HepG2 (cell line): ENCODE measurements around the gene SNAI3. TPM values are rescaled to one million over a fixed set of nuclear protein-coding genes. Genes with fewer than 3 reads are reported as not detected.

Experiments used
- CEBPG ChIP-seq: IDR thresholded peaks from 2 replicates; pipeline ENCODE4 v1.6.1; 2016
- DMTF1 ChIP-seq: sonication (generic); formaldehyde crosslinking; IDR thresholded peaks from 2 replicates; pipeline ENCODE4 v1.4.0; 2020; ENCODE audit warnings: mild to moderate bottlenecking, missing genetic modification reagents
- KAT7 ChIP-seq: IDR thresholded peaks from 2 replicates; pipeline ENCODE4 v1.6.1; 2018; ENCODE audit warnings: borderline replicate concordance, missing compliant biosample characterization
- MXD4 ChIP-seq: IDR thresholded peaks from 2 replicates; pipeline ENCODE4 v1.6.1; 2016; ENCODE audit warnings: mild to moderate bottlenecking, missing biosample characterization, missing genetic modification reagents
- RELA ChIP-seq: sonication (generic); formaldehyde crosslinking; IDR thresholded peaks from 2 replicates; pipeline ENCODE4 v1.4.0; 2020; ENCODE audit warnings: missing genetic modification reagents
- RXRA ChIP-seq: sonication (generic); formaldehyde crosslinking; IDR thresholded peaks from 2 replicates; pipeline ENCODE4 v1.5.1; 2020; ENCODE audit warnings: missing genetic modification reagents
- SP2 ChIP-seq: sonication (generic); formaldehyde crosslinking; IDR thresholded peaks from 2 replicates; pipeline ENCODE4 v1.5.1; 2020; ENCODE audit warnings: mild to moderate bottlenecking, missing genetic modification reagents
- STAT5B ChIP-seq: sonication (generic); formaldehyde crosslinking; IDR thresholded peaks from 2 replicates; pipeline ENCODE4 v1.4.0; 2020; ENCODE audit warnings: missing genetic modification reagents
- ZBTB3 ChIP-seq: sonication (generic); formaldehyde crosslinking; IDR thresholded peaks from 2 replicates; pipeline ENCODE4 v1.4.0; 2020; ENCODE audit warnings: low read depth, mild to moderate bottlenecking, moderate library complexity, missing genetic modification reagents, borderline replicate concordance
- ZFP90 ChIP-seq: sonication (generic); formaldehyde crosslinking; IDR thresholded peaks from 2 replicates; pipeline ENCODE4 v1.8.0; 2022; ENCODE audit warnings: missing genetic modification reagents, mild to moderate bottlenecking, inconsistent platforms, borderline replicate concordance
- ZHX2 ChIP-seq, 2 experiments: sonication (generic) in 1 of 2; formaldehyde crosslinking in 1 of 2; IDR thresholded peaks; 2 replicates each; pipeline versions ENCODE4 v1.6.1 to v1.9.0; 2014 to 2022; ENCODE audit warnings: antibody characterized with exemption in 1 of 2, borderline replicate concordance in 1 of 2, inconsistent platforms in 1 of 2, low read depth in 1 of 2, missing genetic modification reagents in 1 of 2
- ZKSCAN5 ChIP-seq: sonication (generic); formaldehyde crosslinking; IDR thresholded peaks from 2 replicates; pipeline ENCODE4 v1.5.1; 2020; ENCODE audit warnings: mild to moderate bottlenecking, missing genetic modification reagents
- ZNF576 ChIP-seq: sonication (generic); formaldehyde crosslinking; IDR thresholded peaks from 2 replicates; pipeline ENCODE4 v1.4.0; 2020; ENCODE audit warnings: mild to moderate bottlenecking, missing genetic modification reagents
- ZNF577 ChIP-seq: sonication (generic); formaldehyde crosslinking; IDR thresholded peaks from 2 replicates; pipeline ENCODE4 v1.4.0; 2020; ENCODE audit warnings: mild to moderate bottlenecking, low read depth, missing genetic modification reagents, borderline replicate concordance
- ZSCAN31 ChIP-seq: sonication (generic); formaldehyde crosslinking; IDR thresholded peaks from 2 replicates; pipeline ENCODE4 v1.5.0; 2020; ENCODE audit warnings: low read depth, mild to moderate bottlenecking, missing genetic modification reagents
- polyA plus RNA-seq, 8 experiments: library from polyadenylated mRNA; depleted of rRNA in 3 of 8; stranded (reverse) in 7 of 8; unstranded in 1 of 8; fragments of >200 nt; fragmentation: Illumina TruSeq in 4 of 8; extraction: Trizol in 4 of 8; gene quantifications; 2 replicates each; pipeline versions ENCODE4 v1.2.1 to v1.2.3, GENCODE V29; 2011 to 2016; ENCODE audit warnings: low read depth in 4 of 8, missing spikeins in 1 of 8, mixed read lengths in 1 of 8; ENCODE audit not compliant: insufficient read depth in 1 of 8
- total RNA-seq, 5 experiments: library from RNA; depleted of rRNA; stranded (reverse); fragments of >200 nt; fragmentation: Illumina TruSeq; extraction: Trizol; gene quantifications; 2 replicates each; pipeline ENCODE4 v1.2.3, GENCODE V29; 2016; ENCODE audit warnings: low read depth in 1 of 5
- TF ChIP-seq, protein P1 (sequence below): sonication (generic); formaldehyde crosslinking; IDR thresholded peaks from 2 replicates; pipeline ENCODE4 v1.4.0; 2020; ENCODE audit warnings: mild to moderate bottlenecking, missing genetic modification reagents
- TF ChIP-seq, protein P2 (sequence below): IDR thresholded peaks from 2 replicates; pipeline ENCODE4 v1.6.1; 2016; ENCODE audit warnings: low read depth, control low read depth

The SNAI3 gene
- total and polyA plus RNA-seq, 2 of the 13 experiments (the other 11 are each of a cell fraction or from before 2014, with no cell fraction given) = 0.09 to 0.18 TPM

- TF ChIP-seq ZHX2 (IDR thresholded peaks at IDR 0.05; ENCODE audit: low read depth) = peak; percentile 57; the same call in 1 of the 2 replicates
- no peak for TF ChIP-seq ZHX2 (CRISPR knock-in tag; IDR thresholded peaks at IDR 0.05; ENCODE audit: borderline replicate concordance)
- TF ChIP-seq RELA (CRISPR knock-in tag) = no peak; the same call in 1 of the 2 replicates
- TF ChIP-seq, protein P1, sequence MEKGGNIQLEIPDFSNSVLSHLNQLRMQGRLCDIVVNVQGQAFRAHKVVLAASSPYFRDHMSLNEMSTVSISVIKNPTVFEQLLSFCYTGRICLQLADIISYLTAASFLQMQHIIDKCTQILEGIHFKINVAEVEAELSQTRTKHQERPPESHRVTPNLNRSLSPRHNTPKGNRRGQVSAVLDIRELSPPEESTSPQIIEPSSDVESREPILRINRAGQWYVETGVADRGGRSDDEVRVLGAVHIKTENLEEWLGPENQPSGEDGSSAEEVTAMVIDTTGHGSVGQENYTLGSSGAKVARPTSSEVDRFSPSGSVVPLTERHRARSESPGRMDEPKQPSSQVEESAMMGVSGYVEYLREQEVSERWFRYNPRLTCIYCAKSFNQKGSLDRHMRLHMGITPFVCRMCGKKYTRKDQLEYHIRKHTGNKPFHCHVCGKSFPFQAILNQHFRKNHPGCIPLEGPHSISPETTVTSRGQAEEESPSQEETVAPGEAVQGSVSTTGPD = peak; percentile 57; the same call in 1 of the 2 replicates
- TF ChIP-seq RXRA (CRISPR knock-in tag) = peak; percentile 100
- TF ChIP-seq ZNF576 (CRISPR knock-in tag) = 0 out of 2 replicates have a peak, but pooled peaks have one; percentile 46
- no peak for TF ChIP-seq DMTF1 (CRISPR knock-in tag)
- TF ChIP-seq ZSCAN31 = peak; percentile 72; the same call in 1 of the 2 replicates
- 0 out of 2 replicates have a peak, but pooled peaks have one; percentile 69 for TF ChIP-seq STAT5B (CRISPR knock-in tag)
- no peak for TF ChIP-seq KAT7 (CRISPR knock-in tag)
- no peak for TF ChIP-seq ZNF577 (CRISPR knock-in tag)
- TF ChIP-seq, protein P2, sequence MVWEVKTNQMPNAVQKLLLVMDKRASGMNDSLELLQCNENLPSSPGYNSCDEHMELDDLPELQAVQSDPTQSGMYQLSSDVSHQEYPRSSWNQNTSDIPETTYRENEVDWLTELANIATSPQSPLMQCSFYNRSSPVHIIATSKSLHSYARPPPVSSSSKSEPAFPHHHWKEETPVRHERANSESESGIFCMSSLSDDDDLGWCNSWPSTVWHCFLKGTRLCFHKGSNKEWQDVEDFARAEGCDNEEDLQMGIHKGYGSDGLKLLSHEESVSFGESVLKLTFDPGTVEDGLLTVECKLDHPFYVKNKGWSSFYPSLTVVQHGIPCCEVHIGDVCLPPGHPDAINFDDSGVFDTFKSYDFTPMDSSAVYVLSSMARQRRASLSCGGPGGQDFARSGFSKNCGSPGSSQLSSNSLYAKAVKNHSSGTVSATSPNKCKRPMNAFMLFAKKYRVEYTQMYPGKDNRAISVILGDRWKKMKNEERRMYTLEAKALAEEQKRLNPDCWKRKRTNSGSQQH = no peak; the same call in 1 of the 2 replicates
- TF ChIP-seq CEBPG (CRISPR knock-in tag) = peak; percentile 41; the same call in 1 of the 2 replicates
- TF ChIP-seq ZKSCAN5 (CRISPR knock-in tag) = no peak; the same call in 1 of the 2 replicates
- peak; percentile 68; the same call in 1 of the 2 replicates for TF ChIP-seq ZFP90 (CRISPR knock-in tag)
- no peak for TF ChIP-seq SP2
- TF ChIP-seq ZBTB3 (CRISPR knock-in tag) = peak; percentile 53; the same call in 1 of the 2 replicates
- peak; percentile 89; the same call in 1 of the 2 replicates for TF ChIP-seq MXD4 (CRISPR knock-in tag)
Measured at GRCh38 chr16:88651276-88651988, 34.9 kb downstream of the SNAI3 start (continued).
